ENCODE measurements around the gene PER1.

DNA sequence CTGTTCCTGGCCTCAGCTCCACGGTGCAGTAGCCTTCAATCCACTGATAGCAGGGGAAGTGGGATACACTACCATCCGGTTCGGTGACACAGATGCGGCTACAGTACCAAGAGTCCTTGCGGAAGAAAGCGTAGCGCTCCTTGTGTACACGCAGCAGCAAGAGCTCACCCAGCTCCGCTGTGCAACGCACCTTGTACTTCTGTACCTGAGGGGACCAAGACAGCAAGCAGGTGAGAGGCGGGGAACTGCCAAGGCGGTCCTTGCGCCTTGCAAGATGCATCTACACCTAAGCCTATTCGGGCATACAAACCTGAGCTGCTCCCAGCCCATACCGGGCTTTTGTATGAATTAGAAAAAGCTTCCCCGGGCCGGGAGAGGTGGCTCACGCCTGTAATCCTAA lies 35.4 kb downstream of the PER1 start:
- TF ChIP-seq, protein P1, sequence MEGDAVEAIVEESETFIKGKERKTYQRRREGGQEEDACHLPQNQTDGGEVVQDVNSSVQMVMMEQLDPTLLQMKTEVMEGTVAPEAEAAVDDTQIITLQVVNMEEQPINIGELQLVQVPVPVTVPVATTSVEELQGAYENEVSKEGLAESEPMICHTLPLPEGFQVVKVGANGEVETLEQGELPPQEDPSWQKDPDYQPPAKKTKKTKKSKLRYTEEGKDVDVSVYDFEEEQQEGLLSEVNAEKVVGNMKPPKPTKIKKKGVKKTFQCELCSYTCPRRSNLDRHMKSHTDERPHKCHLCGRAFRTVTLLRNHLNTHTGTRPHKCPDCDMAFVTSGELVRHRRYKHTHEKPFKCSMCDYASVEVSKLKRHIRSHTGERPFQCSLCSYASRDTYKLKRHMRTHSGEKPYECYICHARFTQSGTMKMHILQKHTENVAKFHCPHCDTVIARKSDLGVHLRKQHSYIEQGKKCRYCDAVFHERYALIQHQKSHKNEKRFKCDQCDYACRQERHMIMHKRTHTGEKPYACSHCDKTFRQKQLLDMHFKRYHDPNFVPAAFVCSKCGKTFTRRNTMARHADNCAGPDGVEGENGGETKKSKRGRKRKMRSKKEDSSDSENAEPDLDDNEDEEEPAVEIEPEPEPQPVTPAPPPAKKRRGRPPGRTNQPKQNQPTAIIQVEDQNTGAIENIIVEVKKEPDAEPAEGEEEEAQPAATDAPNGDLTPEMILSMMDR (IDR thresholded peaks at IDR 0.05), result no peak
- no peak for TF ChIP-seq POLR2A (IDR thresholded peaks at IDR 0.05)

All from vagina (tissue), 2 donors.